Activated naive CD8-positive, alpha-beta T cell treated with anti-CD3 and anti-CD28 coated beads, Interleukin-2, amount 10 ng/mL, durations not matched to agents 7 days and 5 days (primary cell): ENCODE measurements around the gene HORMAD2. TPM values are rescaled to one million over a fixed set of nuclear protein-coding genes. Genes with fewer than 3 reads are reported as not detected.

Source experiments
- ATAC-seq: fragments of 150-1000 bp; cut with Tn5 transposase; one replicate; pipeline ENCODE4 v1.10.0; 2021; ENCODE audit warnings: low read depth, moderate library complexity
- POLR2A ChIA-PET: fragments of 350-600 bp; sonication (Branson Sonifier 250); formaldehyde crosslinking; loops from one replicate; lab custom pipeline; 2021; ENCODE audit warnings: antibody characterized with exemption; lab: Charles Lee
- DNase-seq: peaks from one replicate; pipeline ENCODE4 v3.0.0; 2021
- H3K27ac Mint-ChIP-seq: one replicate; pipeline ENCODE4 v1.8.0; 2022; ENCODE audit warnings: mild to moderate bottlenecking, mixed read lengths
- H3K27me3 Mint-ChIP-seq: one replicate; pipeline ENCODE4 v1.8.0; 2022; ENCODE audit warnings: mild to moderate bottlenecking, moderate library complexity, mixed read lengths
- H3K36me3 Mint-ChIP-seq: one replicate; pipeline ENCODE4 v1.8.0; 2021; ENCODE audit warnings: mild to moderate bottlenecking, mixed read lengths
- H3K4me1 Mint-ChIP-seq: one replicate; pipeline ENCODE4 v1.8.0; 2021; ENCODE audit warnings: mixed read lengths
- H3K4me3 Mint-ChIP-seq: one replicate; pipeline ENCODE4 v1.8.0; 2022; ENCODE audit warnings: mild to moderate bottlenecking, moderate library complexity, mixed read lengths
- H3K9me3 Mint-ChIP-seq: one replicate; pipeline ENCODE4 v1.8.0; 2021; ENCODE audit warnings: mixed read lengths
- total RNA-seq, 2 experiments: library from RNA; stranded (reverse); gene quantifications; one replicate each; pipeline ENCODE4 v1.2.3, GENCODE V29; 2021

Gene HORMAD2
- total RNA-seq, 2 experiments from 2014 or later = 0.14 TPM; not detected in 1

GRCh38 chr22:30127749-30128166 is 47.5 kb downstream of the HORMAD2 start:
- no peak for DNase-seq
- no peak for ATAC-seq
- POLR2A ChIA-PET = no interaction called here
- H3K36me3 Mint-ChIP-seq = peaks cover 20% of the 10 kb centered on the region
- no peaks in the 10 kb centered on the region for H3K27me3 Mint-ChIP-seq
- H3K4me1 Mint-ChIP-seq = peaks cover 17% of the 10 kb centered on the region
- H3K4me3 Mint-ChIP-seq = no peak overlapping the region
- H3K27ac Mint-ChIP-seq = no peak overlapping the region
- H3K9me3 Mint-ChIP-seq = peaks cover 9% of the 10 kb centered on the region

DNA sequence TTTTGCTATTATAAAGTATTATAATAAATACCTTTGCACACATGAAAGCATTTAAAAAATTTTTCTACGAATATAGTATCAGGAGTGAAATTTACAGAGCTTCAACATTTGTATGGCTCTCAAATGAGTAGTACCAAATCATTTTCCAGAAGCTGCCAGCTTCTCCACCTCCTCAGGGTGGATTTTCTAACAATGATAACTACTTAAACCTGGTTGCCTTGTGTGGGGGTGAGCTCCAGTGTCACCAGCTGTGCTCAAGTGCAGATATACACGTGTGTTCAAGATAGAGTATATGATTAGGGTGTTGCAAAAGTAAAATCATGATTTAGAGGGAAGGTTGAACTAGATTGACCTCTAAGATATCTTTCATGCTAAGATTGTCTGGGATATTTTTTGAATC is 48.2 kb downstream of the HORMAD2 start:
- peaks cover 20% of the 10 kb centered on the region for H3K36me3 Mint-ChIP-seq
- POLR2A ChIA-PET = no interaction called here
- peaks cover 9% of the 10 kb centered on the region for H3K9me3 Mint-ChIP-seq
- no peak overlapping the region for H3K4me3 Mint-ChIP-seq
- no peak for ATAC-seq
- H3K4me1 Mint-ChIP-seq = peaks cover 14% of the 10 kb centered on the region
- no peaks in the 10 kb centered on the region for H3K27me3 Mint-ChIP-seq
- no peak for DNase-seq
- no peak overlapping the region for H3K27ac Mint-ChIP-seq

DNA sequence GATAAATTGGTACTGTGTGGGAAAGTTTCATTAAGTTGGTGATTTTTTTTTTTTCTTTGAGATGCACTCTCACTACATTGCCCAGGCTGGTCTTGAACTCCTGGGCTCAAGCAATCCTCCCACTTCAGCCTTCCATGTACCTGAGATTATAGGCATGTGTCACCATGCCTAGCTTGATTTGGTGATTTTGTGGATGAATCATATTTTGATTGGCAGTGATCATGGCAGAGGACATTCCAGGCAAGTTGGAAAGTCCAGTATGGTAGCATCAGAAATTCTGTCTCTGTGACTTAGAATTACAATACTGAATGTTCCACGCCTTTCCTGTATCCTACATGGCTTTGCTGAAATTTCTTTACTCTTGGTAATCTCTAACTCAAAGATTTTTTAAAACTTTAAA is 49.4 kb downstream of the HORMAD2 start:
- POLR2A ChIA-PET = no interaction called here
- Mint-ChIP-seq H3K27ac (no peak overlapping the region), H3K4me3 (no peak overlapping the region), H3K4me1 (peaks cover 10% of the 10 kb centered on the region), H3K27me3 (no peaks in the 10 kb centered on the region), H3K36me3 (peaks cover 17% of the 10 kb centered on the region), H3K9me3 (peaks cover 6% of the 10 kb centered on the region)
- ATAC-seq = no peak
- no peak for DNase-seq

DNA sequence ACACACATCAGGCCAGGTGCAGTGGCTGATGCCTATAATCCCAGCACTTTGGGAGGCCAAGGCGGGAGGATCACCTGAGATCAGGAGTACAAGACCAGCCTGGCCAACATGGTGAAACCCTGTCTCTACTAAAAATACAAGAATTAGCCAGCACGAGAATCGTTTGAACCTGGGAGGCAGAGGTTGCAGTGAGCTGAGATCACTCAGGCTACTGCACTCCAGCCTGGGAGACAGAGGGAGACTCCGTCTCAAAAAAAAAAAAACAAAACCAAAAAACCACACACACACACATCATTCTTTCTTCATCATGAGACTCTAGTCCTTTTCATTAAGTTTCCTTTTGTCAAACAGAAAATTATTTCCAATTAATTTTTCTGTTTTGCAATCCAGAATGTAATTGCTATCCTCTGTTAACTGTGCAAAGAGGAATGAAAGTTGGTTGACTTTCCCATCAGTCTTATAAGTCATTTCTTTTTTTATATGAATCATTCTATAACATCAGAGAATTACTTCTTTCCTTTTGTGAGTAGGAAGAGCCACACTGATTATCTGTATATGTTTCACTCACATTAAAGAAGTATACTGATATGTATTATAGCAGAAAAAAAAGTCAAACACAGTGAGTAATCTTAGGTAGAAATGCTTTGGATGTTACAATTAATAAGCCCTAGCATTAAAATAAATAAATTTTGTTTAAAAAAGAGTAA is 52.2 kb downstream of the HORMAD2 start:
- DNase-seq (no peak), ATAC-seq (no peak)
- peaks cover 8% of the 10 kb centered on the region for H3K9me3 Mint-ChIP-seq
- peaks cover 22% of the 10 kb centered on the region for H3K36me3 Mint-ChIP-seq
- H3K27me3 Mint-ChIP-seq = peaks cover 3% of the 10 kb centered on the region
- peak overlapping the region; percentile 24 for H3K4me3 Mint-ChIP-seq
- POLR2A ChIA-PET = no interaction called here
- H3K27ac Mint-ChIP-seq = no peak overlapping the region
- H3K4me1 Mint-ChIP-seq = peaks cover 14% of the 10 kb centered on the region

GRCh38 chr22:30140414-30140813 is 60.1 kb downstream of the HORMAD2 start:
- no peak overlapping the region for H3K27ac Mint-ChIP-seq
- peaks cover 6% of the 10 kb centered on the region for H3K4me1 Mint-ChIP-seq
- no peaks in the 10 kb centered on the region for H3K27me3 Mint-ChIP-seq
- peaks cover 41% of the 10 kb centered on the region for H3K36me3 Mint-ChIP-seq
- ATAC-seq (no peak), DNase-seq (no peak)
- no peak overlapping the region for H3K4me3 Mint-ChIP-seq
- POLR2A ChIA-PET = no interaction called here
- peaks cover 33% of the 10 kb centered on the region for H3K9me3 Mint-ChIP-seq

GRCh38 chr22:30143265-30143664 is 63.0 kb downstream of the HORMAD2 start:
- H3K27ac Mint-ChIP-seq = no peak overlapping the region
- DNase-seq = no peak
- peaks cover 33% of the 10 kb centered on the region for H3K9me3 Mint-ChIP-seq
- no peaks in the 10 kb centered on the region for H3K27me3 Mint-ChIP-seq
- no peak overlapping the region for H3K4me3 Mint-ChIP-seq
- POLR2A ChIA-PET = no interaction called here
- peaks cover 3% of the 10 kb centered on the region for H3K4me1 Mint-ChIP-seq
- peaks cover 47% of the 10 kb centered on the region for H3K36me3 Mint-ChIP-seq
- no peak for ATAC-seq

- Mint-ChIP-seq H3K9me3 (peaks cover 33% of the 10 kb centered on the region), H3K4me3 (no peak overlapping the region), H3K36me3 (peaks cover 50% of the 10 kb centered on the region), H3K27ac (no peak overlapping the region), H3K4me1 (peaks cover 3% of the 10 kb centered on the region), H3K27me3 (no peaks in the 10 kb centered on the region)
- ATAC-seq (no peak), DNase-seq (no peak)
- POLR2A ChIA-PET = interaction anchor here (1.0 to 1.1 kb wide), 2 partner anchors 16 to 22 kb away, joined by 3 to 4 read pairs; no protein-coding TSS in a partner anchor
Observed at GRCh38 chr22:30144391-30144790, 64.1 kb downstream of the HORMAD2 start.

DNA sequence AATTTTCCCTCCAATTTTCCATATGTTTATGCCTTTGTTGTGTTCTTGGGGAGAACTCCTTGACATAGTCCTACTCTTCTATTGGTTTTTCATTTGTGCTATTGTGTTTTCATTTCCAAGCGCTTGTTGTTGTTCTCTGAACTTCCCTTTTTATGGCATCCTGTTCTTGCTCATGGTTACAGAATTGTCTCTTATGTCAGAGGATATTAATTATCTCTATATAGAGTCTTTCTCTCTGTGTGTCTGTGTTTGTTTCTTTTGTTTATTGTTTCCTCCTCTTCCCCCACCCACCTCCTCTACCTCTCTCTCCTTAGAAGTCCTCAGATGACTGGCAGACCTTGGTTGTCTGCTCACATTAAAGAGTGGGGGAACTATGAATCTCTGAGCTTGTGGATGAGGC is 69.9 kb downstream of the HORMAD2 start:
- POLR2A ChIA-PET = no interaction called here
- DNase-seq (no peak), ATAC-seq (no peak)
- H3K27me3 Mint-ChIP-seq = no peaks in the 10 kb centered on the region
- no peak overlapping the region for H3K4me3 Mint-ChIP-seq
- peaks cover 29% of the 10 kb centered on the region for H3K36me3 Mint-ChIP-seq
- peaks cover 11% of the 10 kb centered on the region for H3K9me3 Mint-ChIP-seq
- H3K27ac Mint-ChIP-seq = no peak overlapping the region
- peaks cover 7% of the 10 kb centered on the region for H3K4me1 Mint-ChIP-seq

DNA sequence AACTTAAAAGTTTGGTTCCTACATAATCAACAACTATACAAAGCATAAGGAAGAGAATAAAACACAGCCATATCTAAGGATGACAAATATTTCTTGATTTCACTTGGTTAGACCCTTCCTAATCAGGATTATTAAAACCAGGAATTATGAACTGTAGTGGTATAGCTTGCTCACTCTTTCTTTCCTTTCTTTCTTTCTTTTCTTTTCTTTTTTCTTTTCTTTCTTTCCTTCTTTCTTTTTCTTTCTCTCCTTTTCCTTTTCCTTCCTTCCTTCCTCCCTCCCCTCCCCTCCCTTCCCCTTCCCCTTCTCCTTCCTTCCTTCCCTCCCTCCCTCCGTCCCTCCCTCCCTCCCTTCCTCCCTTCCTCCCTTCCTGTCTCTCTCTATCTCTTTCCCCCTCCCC is 78.0 kb downstream of the HORMAD2 start:
- no peak overlapping the region for H3K4me3 Mint-ChIP-seq
- POLR2A ChIA-PET = interaction anchor here (0.6 kb wide), 1 partner anchor 1191 kb away, joined by 4 read pairs; no protein-coding TSS in a partner anchor
- peaks cover 35% of the 10 kb centered on the region for H3K36me3 Mint-ChIP-seq
- H3K27ac Mint-ChIP-seq = no peak overlapping the region
- DNase-seq (no peak), ATAC-seq (no peak)
- peaks cover 6% of the 10 kb centered on the region for H3K9me3 Mint-ChIP-seq
- H3K27me3 Mint-ChIP-seq = no peaks in the 10 kb centered on the region
- peaks cover 39% of the 10 kb centered on the region for H3K4me1 Mint-ChIP-seq

- Mint-ChIP-seq H3K4me1 (peaks cover 42% of the 10 kb centered on the region), H3K4me3 (no peak overlapping the region), H3K27ac (peak overlapping the region; percentile 40), H3K9me3 (peaks cover 6% of the 10 kb centered on the region), H3K27me3 (no peaks in the 10 kb centered on the region), H3K36me3 (peaks cover 37% of the 10 kb centered on the region)
- no peak for ATAC-seq
- POLR2A ChIA-PET = interaction anchor here (1.4 to 1.9 kb wide), 2 partner anchors 10 to 80 kb away, joined by 3 to 7 read pairs; no protein-coding TSS in a partner anchor
- DNase-seq = no peak
Observed at GRCh38 chr22:30158744-30159500, 78.7 kb downstream of the HORMAD2 start.

GRCh38 chr22:30159561-30160353 is 79.5 kb downstream of the HORMAD2 start:
- Mint-ChIP-seq H3K4me1 (peaks cover 44% of the 10 kb centered on the region), H3K36me3 (peaks cover 37% of the 10 kb centered on the region), H3K27me3 (no peaks in the 10 kb centered on the region), H3K4me3 (peak overlapping the region; percentile 6), H3K9me3 (peaks cover 6% of the 10 kb centered on the region), H3K27ac (peak overlapping the region; percentile 86)
- no peak for ATAC-seq
- no peak for DNase-seq
- POLR2A ChIA-PET = interaction anchor here (1.3 to 1.9 kb wide), 3 partner anchors 11 to 79 kb away, joined by 3 to 7 read pairs (median 4); no protein-coding TSS in a partner anchor

DNA sequence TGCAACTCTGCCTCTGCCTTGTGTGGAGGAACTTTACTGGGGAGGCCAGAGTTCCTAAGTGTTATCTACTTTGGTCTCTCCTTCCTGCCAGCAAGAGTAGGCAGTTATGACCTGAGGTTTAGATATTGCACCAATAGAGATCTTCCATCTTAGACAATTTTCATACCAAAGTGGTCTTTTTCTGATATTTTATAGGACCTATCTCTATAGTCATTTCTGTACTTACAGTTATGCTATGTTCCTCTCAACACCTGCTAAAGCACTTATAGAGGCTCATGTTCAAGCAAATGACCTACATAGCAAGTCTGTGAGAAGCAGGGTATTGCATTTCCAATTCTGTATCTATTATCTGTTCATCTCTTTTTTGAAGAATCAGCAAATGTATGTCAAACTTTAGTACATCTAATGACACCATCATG is 80.8 kb downstream of the HORMAD2 start:
- Mint-ChIP-seq H3K9me3 (peaks cover 2% of the 10 kb centered on the region), H3K4me3 (peak overlapping the region; percentile 58), H3K27ac (peak overlapping the region; percentile 86), H3K36me3 (peaks cover 33% of the 10 kb centered on the region), H3K4me1 (peaks cover 42% of the 10 kb centered on the region), H3K27me3 (no peaks in the 10 kb centered on the region)
- POLR2A ChIA-PET = interaction anchor here (1.9 kb wide), 1 partner anchor 78 kb away, joined by 7 read pairs; no protein-coding TSS in a partner anchor
- no peak for DNase-seq
- peak; percentile 72 for ATAC-seq

- no peak for DNase-seq
- no peaks in the 10 kb centered on the region for H3K27me3 Mint-ChIP-seq
- no peak overlapping the region for H3K27ac Mint-ChIP-seq
- ATAC-seq = no peak
- H3K36me3 Mint-ChIP-seq = peaks cover 21% of the 10 kb centered on the region
- POLR2A ChIA-PET = interaction anchor here (0.5 to 6.4 kb wide), 11 partner anchors 11 to 100 kb away, joined by 3 to 116 read pairs (median 3); partner anchors contain the start of genes LIF and OSM
- H3K9me3 Mint-ChIP-seq = peaks cover 2% of the 10 kb centered on the region
- no peak overlapping the region for H3K4me3 Mint-ChIP-seq
- peaks cover 19% of the 10 kb centered on the region for H3K4me1 Mint-ChIP-seq
Observed at GRCh38 chr22:30167296-30167695, 87.0 kb downstream of the HORMAD2 start.
